Measurements from ENCODE around the gene DNAJB2. TPM values are rescaled to one million over a fixed set of nuclear protein-coding genes. Genes with fewer than 3 reads are reported as not detected.
"Not testable (repeated sequence)": the region's sequence is repeated elsewhere in the genome, so short reads cannot be mapped to it uniquely, and the experiment has no call there.

Gene DNAJB2
- total RNA-seq, 4 donors from 2014 or later: 30.3 to 72.6 (median 35.1) TPM

DNA sequence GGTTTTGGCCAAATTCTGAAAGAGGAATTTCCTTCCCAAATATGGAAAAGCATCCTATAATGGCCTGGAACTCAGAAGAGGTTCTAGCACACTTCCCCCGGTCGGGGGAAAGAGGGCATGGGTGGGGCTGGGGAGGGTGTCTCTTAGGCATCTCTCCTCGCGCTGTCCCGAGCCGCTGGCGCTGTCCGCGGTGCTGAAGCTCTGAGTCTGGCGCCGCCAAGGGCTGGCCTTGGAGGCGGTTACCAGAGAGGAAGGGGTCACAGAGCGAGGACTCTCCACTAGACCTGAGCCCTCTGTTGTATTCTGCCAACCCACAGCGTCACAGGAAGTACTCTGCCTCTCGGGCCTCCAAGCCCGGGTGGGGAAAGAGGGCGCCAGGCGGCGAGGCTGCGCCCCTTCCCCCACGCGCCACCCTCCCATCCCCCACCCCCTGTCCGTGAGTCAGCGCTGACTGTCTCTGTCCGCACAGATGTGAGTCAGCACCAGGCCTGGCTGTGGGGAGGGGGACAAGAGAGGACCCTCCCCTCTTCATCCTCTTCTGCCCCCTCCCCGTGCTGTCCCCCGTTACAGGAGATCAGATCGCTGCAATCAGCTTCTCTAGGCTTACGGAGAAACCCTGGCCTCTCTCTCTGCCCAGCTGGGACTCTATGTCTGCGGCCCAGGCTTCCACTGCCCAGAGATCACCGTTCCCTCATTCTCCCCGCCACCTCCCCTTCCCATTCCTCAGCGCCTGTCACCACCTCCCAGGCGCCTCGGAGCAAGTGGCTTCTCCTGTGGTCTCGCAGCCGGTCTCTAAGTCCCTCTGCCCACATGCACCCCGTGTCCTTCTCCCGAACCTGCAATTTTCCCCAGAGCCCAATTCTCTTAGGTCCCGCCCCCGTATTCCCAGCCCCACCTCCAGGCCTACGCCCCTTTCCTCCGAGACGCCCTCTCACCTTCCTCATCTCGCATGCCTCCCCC, 29.3 kb downstream of the DNAJB2 start:
- WGBS, 2 donors: 7 to 10% methylated on average over 18 to 27 of the region's 45 CpGs
- Histone ChIP-seq H3K4me1 (peaks cover 0 to 12% (median 0%) of the 10 kb centered on the region in 3 donors), H3K27ac (no peak overlapping the region), H3K4me3 (no peak overlapping the region), H3K36me3 (no peaks in the 10 kb centered on the region), H3K9me3 (no peaks in the 10 kb centered on the region), H3K27me3 (peaks cover 0 to 91% (median 11%) of the 10 kb centered on the region in 4 donors)
- no peak for DNase-seq
- no peak for TF ChIP-seq POLR2A (IDR thresholded peaks at IDR 0.05)
- TF ChIP-seq, protein P1, sequence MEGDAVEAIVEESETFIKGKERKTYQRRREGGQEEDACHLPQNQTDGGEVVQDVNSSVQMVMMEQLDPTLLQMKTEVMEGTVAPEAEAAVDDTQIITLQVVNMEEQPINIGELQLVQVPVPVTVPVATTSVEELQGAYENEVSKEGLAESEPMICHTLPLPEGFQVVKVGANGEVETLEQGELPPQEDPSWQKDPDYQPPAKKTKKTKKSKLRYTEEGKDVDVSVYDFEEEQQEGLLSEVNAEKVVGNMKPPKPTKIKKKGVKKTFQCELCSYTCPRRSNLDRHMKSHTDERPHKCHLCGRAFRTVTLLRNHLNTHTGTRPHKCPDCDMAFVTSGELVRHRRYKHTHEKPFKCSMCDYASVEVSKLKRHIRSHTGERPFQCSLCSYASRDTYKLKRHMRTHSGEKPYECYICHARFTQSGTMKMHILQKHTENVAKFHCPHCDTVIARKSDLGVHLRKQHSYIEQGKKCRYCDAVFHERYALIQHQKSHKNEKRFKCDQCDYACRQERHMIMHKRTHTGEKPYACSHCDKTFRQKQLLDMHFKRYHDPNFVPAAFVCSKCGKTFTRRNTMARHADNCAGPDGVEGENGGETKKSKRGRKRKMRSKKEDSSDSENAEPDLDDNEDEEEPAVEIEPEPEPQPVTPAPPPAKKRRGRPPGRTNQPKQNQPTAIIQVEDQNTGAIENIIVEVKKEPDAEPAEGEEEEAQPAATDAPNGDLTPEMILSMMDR (IDR thresholded peaks at IDR 0.05): no peak
- intact Hi-C loops (cut with DNase I): loop anchor here (10.0 kb wide), 1 partner anchor 254 kb away; no protein-coding TSS in a partner anchor

DNA sequence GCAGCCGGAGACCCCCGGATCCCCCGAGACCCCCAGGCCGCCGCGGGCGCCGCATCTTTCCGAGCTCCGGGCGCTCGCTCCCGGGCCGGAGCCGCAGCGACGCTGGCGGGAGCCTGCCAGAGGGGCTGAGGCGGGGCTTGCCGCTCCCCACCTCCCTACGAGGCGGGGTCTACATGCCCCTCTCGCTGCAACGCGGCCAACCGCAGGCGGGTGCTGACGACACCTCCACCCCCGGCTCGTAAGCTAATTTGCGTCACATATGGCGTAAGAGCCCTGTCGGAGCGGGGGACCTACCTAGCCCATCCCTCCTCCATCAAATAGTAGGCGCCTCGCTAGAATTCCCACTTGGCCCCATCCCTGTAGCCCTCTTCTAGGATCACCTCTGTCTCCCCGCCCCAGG, 30.1 kb downstream of the DNAJB2 start, which contains the start of gene PTPRN:
TSS of gene PTPRN (minus strand) at position 124 of the 400 bp plus-strand sequence. CDS start at position 55, 69 bp downstream.
- intact Hi-C loops (cut with DNase I): loop anchor here (10.0 kb wide), 1 partner anchor 254 kb away; no protein-coding TSS in a partner anchor
- peaks cover 0 to 12% (median 0%) of the 10 kb centered on the region in 3 donors for H3K4me1 ChIP-seq
- H3K9me3 ChIP-seq: no peaks in the 10 kb centered on the region
- TF ChIP-seq, protein P1 (IDR thresholded peaks at IDR 0.05): no peak
- TF ChIP-seq POLR2A (IDR thresholded peaks at IDR 0.05): no peak
- H3K27ac ChIP-seq: no peak within 1 kb of the TSS
- 0 to 20% methylated on average over 1 to 5 of the region's 37 CpGs for WGBS, 2 donors
- no peak for DNase-seq
- no peak within 1 kb of the TSS for H3K4me3 ChIP-seq
- H3K27me3 ChIP-seq: peaks cover 0 to 85% (median 11%) of the 10 kb centered on the region in 4 donors
- H3K36me3 ChIP-seq: no peaks in the 10 kb centered on the region

DNA sequence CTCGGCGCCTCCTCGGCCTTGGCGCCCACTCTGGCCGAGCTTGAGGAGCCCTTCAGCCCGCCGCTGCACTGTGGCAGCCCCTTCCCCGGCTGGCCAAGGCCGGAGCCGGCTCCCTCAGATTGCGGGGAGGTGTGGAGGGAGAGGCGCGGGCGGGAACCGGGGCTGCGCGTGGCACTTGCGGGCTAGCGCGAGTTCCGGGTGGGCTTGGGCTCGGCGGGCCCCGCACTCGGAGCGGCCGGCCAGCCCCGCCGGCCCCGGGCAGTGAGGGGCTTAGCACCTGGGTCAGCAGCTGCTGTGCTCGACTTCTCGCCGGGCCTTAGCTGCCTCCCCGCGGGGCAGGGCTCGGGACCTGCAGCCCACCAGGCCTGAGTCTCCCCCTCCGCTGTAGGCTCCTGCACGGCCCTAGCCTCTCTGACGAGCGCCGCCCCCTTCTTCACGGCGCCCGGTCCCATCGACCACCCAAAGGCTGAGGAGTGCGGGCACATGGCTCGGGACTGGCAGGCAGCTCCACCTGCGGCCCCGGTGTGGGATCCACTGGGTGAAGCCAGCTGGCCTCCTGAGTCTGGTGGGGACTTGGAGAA, 33.6 kb downstream of the DNAJB2 start:
- intact Hi-C loops (cut with DNase I); DNase-seq; H3K9me3 ChIP-seq; H3K36me3 ChIP-seq; H3K4me3 ChIP-seq; H3K27ac ChIP-seq: not testable (repeated sequence)
- WGBS, 2 donors: 90 to 98% methylated on average over 7 to 11 of the region's 49 CpGs
- peaks cover 0 to 12% (median 0%) of the 10 kb centered on the region in 3 donors for H3K4me1 ChIP-seq
- peaks cover 0 to 50% (median 10%) of the 10 kb centered on the region in 4 donors for H3K27me3 ChIP-seq

DNA sequence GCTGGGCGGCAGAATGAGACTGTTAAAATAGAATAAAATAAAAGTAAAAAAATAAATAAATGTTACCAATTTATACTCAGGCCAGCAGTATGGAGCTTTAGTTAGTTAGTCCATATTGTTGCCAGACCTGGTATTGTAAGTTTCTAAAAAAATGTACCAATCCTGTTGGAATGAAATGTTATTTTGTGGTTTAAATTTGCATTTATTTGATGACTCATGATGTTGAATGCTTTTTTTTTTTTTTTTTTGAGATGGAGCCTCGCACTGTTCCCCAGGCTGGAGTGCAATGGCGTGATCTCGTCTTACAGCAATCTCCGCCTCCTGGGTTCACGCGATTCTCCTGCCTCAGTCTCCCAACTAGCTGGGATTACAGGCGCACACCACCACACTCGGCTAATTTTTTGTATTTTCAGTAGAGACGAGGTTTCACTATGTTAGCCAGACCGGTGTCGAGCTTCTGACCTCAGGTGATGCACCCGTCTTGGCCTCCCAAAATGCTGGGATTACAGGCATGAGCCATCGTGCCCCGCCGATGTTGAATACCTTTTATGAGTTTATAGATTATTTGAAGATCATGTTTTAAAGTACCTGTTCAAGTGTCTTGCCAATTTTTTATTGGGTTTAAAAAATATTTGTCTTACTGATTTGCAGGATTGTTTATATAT, 35.8 kb downstream of the DNAJB2 start:
- Histone ChIP-seq H3K36me3 (no peaks in the 10 kb centered on the region), H3K4me1 (no peaks in the 10 kb centered on the region), H3K4me3 (no peak overlapping the region), H3K27me3 (peaks cover 0 to 47% (median 0%) of the 10 kb centered on the region in 4 donors), H3K9me3 (no peaks in the 10 kb centered on the region), H3K27ac (no peak overlapping the region)
- no peak for DNase-seq
- intact Hi-C loops (cut with DNase I): no loop called here
- 84 to 85% methylated on average over 16 of the region's 16 CpGs for WGBS, 2 donors
- TF ChIP-seq, protein P1 (IDR thresholded peaks at IDR 0.05): no peak
- TF ChIP-seq POLR2A (IDR thresholded peaks at IDR 0.05): no peak

DNA sequence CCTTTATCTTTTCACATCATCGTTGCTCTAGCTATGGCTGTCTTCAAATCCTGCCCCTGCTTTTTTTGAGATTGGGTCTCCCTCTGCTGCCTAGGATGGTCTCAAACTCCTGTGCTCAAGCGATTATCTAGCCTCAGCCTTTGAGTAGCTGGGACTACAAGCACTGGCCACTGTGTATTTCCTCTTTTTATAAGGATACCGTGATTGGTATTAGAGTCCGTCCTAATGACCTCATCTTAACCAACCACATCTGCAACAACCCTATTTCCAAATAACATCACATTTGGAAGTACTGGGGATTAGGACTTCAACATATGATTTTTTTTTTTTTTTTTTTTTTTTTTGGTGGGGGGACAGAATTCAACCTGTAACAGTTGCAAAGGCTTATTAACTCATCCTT, 44.3 kb downstream of the DNAJB2 start:
- no peak for TF ChIP-seq POLR2A (IDR thresholded peaks at IDR 0.05)
- TF ChIP-seq, protein P1 (IDR thresholded peaks at IDR 0.05): no peak
- no peaks in the 10 kb centered on the region for H3K9me3 ChIP-seq
- DNase-seq: no peak
- no peak overlapping the region for H3K4me3 ChIP-seq
- WGBS, 2 donors: 70% methylated on average over 4 of the region's 4 CpGs
- intact Hi-C loops (cut with DNase I): no loop called here
- no peaks in the 10 kb centered on the region for H3K4me1 ChIP-seq
- H3K27me3 ChIP-seq: peaks cover 0 to 82% (median 0%) of the 10 kb centered on the region in 4 donors
- H3K27ac ChIP-seq: no peak overlapping the region
- no peaks in the 10 kb centered on the region for H3K36me3 ChIP-seq

Data from esophagus squamous epithelium (tissue), 5 donors.